Measurements from ENCODE around the gene RERE.

The RERE gene

GRCh38 chr1:8425781-8426161 is 391.7 kb downstream of the RERE start (continued):
- TF ChIP-seq ZNF26 (tag by site-specific recombination; IDR thresholded peaks at IDR 0.05): no peak
- no peak for TF ChIP-seq KLF17 (tag by site-specific recombination; IDR thresholded peaks at IDR 0.05)
- TF ChIP-seq ZNF24 (tag by site-specific recombination; IDR thresholded peaks at IDR 0.05): no peak
- TF ChIP-seq GFI1B (tag by site-specific recombination; IDR thresholded peaks at IDR 0.05): no peak
- no peak for TF ChIP-seq MEIS1 (CRISPR knock-in tag; IDR thresholded peaks at IDR 0.05; ENCODE audit: borderline replicate concordance)
- no peak for TF ChIP-seq ZNF248 (tag by site-specific recombination; IDR thresholded peaks at IDR 0.05)
- TF ChIP-seq ZFP41 (tag by site-specific recombination; IDR thresholded peaks at IDR 0.05; ENCODE audit: borderline replicate concordance): no peak
- no peak for TF ChIP-seq ZNF76 (tag by site-specific recombination; IDR thresholded peaks at IDR 0.05; ENCODE audit: borderline replicate concordance, low read depth)
- TF ChIP-seq ZIC2 (tag by site-specific recombination; IDR thresholded peaks at IDR 0.05): no peak
- TF ChIP-seq ZNF223 (tag by site-specific recombination; IDR thresholded peaks at IDR 0.05): no peak

- Histone ChIP-seq H3K4me1 (ENCODE audit: control insufficient read depth, insufficient read depth, low read length) (peaks cover 5% of the 10 kb centered on the region; the same call in 1 of the 2 replicates), H3K4me3 (ENCODE audit: low read depth, low read length) (no peak overlapping the region), H3K9me3 (ENCODE audit: control insufficient read depth, insufficient read depth, low read depth, low read length) (no peaks in the 10 kb centered on the region), H3K36me3 (ENCODE audit: control insufficient read depth in 2 of 2, insufficient read depth in 1 of 2, low read length in 2 of 2) (peaks cover 0 to 7% of the 10 kb centered on the region in 2 experiments; a peak in 1 of 3 replicates), H3K27ac (ENCODE audit: extremely low read depth, low read depth, low read length) (no peak overlapping the region)
- POLR2A ChIA-PET: interaction anchor here (0.6 to 1.5 kb wide), 5 partner anchors 14 to 308 kb away, joined by 3 to 6 read pairs (median 5); no protein-coding TSS in a partner anchor
- TF ChIP-seq SP2 (tag by site-specific recombination; IDR thresholded peaks at IDR 0.05) (0 out of 2 replicates have a peak, but pooled peaks have one; percentile 6), ZNF664 (tag by site-specific recombination; IDR thresholded peaks at IDR 0.05) (no peak), ZNF623 (tag by site-specific recombination; IDR thresholded peaks at IDR 0.05) (no peak)
- CTCF ChIA-PET: interaction anchor here (1.3 kb wide), 1 partner anchor 12 kb away, joined by 5 read pairs; no protein-coding TSS in a partner anchor
These were observed 392.2 kb downstream of the RERE start for GRCh38 chr1:8425150-8425780.

- ChIA-PET CTCF (interaction anchor here (0.7 to 1.3 kb wide), 3 partner anchors 13 to 692 kb away, joined by 3 to 5 read pairs (median 4); no protein-coding TSS in a partner anchor), POLR2A (interaction anchor here (0.5 to 1.5 kb wide), 7 partner anchors 14 to 455 kb away, joined by 3 to 6 read pairs (median 4); no protein-coding TSS in a partner anchor)
- Histone ChIP-seq H3K9me3 (ENCODE audit: control insufficient read depth, insufficient read depth, low read depth, low read length) (no peaks in the 10 kb centered on the region), H3K36me3 (ENCODE audit: control insufficient read depth in 2 of 2, insufficient read depth in 1 of 2, low read length in 2 of 2) (peaks cover 0 to 13% of the 10 kb centered on the region in 2 experiments; a peak in 2 of 3 replicates), H3K4me3 (ENCODE audit: low read depth, low read length) (peak overlapping the region; percentile 70; the same call in 1 of the 2 replicates), H3K4me1 (ENCODE audit: control insufficient read depth, insufficient read depth, low read length) (peaks cover 5% of the 10 kb centered on the region; the same call in 1 of the 2 replicates), H3K27ac (ENCODE audit: extremely low read depth, low read depth, low read length) (peak overlapping the region; percentile 82)
- TF ChIP-seq TCF7L2 (IDR thresholded peaks at IDR 0.05; ENCODE audit: borderline replicate concordance, low read depth, low read length): no peak
- no peak for TF ChIP-seq ZNF610 (tag by site-specific recombination; IDR thresholded peaks at IDR 0.05; ENCODE audit: borderline replicate concordance)
- 0 out of 2 replicates have a peak, but pooled peaks have one; percentile 1 for TF ChIP-seq KLF17 (tag by site-specific recombination; IDR thresholded peaks at IDR 0.05)
- no peak for TF ChIP-seq ZNF37A (tag by site-specific recombination; IDR thresholded peaks at IDR 0.05)
- peak; percentile 78 for TF ChIP-seq ZBTB20 (tag by site-specific recombination; IDR thresholded peaks at IDR 0.05)
- TF ChIP-seq ZNF311 (tag by site-specific recombination; IDR thresholded peaks at IDR 0.05; ENCODE audit: borderline replicate concordance): no peak
- no peak for TF ChIP-seq AEBP2 (tag by site-specific recombination; IDR thresholded peaks at IDR 0.05; ENCODE audit: borderline replicate concordance)
- no peak for TF ChIP-seq ZNF704 (tag by site-specific recombination; IDR thresholded peaks at IDR 0.05)
- no peak for TF ChIP-seq ZNF362 (tag by site-specific recombination; IDR thresholded peaks at IDR 0.05)
- TF ChIP-seq ZNF777 (tag by site-specific recombination; IDR thresholded peaks at IDR 0.05; ENCODE audit: borderline replicate concordance): no peak
These were observed 392.8 kb downstream of the RERE start for GRCh38 chr1:8424539-8425116.

Data from HEK293 (cell line).